DND-41 (cell line): ENCODE results near the gene CRTAC1.

Experiments
- EZH2 ChIP-seq: IDR thresholded peaks from 3 replicates; pipeline ENCODE4 v1.6.1; 2012; ENCODE audit warnings: borderline replicate concordance, low read depth, mild to moderate bottlenecking, moderate library complexity, low read length, inconsistent platforms; ENCODE audit not compliant: severe bottlenecking
- TF ChIP-seq, protein P1 (sequence below): IDR thresholded peaks from 2 replicates; pipeline ENCODE4 v1.5.1; 2012; ENCODE audit warnings: borderline replicate concordance, low read length, moderate library complexity, mild to moderate bottlenecking; ENCODE audit not compliant: poor library complexity, severe bottlenecking; ENCODE audit errors: extremely low read depth

- TF ChIP-seq, protein P1, sequence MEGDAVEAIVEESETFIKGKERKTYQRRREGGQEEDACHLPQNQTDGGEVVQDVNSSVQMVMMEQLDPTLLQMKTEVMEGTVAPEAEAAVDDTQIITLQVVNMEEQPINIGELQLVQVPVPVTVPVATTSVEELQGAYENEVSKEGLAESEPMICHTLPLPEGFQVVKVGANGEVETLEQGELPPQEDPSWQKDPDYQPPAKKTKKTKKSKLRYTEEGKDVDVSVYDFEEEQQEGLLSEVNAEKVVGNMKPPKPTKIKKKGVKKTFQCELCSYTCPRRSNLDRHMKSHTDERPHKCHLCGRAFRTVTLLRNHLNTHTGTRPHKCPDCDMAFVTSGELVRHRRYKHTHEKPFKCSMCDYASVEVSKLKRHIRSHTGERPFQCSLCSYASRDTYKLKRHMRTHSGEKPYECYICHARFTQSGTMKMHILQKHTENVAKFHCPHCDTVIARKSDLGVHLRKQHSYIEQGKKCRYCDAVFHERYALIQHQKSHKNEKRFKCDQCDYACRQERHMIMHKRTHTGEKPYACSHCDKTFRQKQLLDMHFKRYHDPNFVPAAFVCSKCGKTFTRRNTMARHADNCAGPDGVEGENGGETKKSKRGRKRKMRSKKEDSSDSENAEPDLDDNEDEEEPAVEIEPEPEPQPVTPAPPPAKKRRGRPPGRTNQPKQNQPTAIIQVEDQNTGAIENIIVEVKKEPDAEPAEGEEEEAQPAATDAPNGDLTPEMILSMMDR: peak; percentile 92
- TF ChIP-seq EZH2: no peak
Measured at GRCh38 chr10:97869091-97870042, 161.1 kb downstream of the CRTAC1 start.
